GM21723 (cell line): ENCODE results near the gene ALG10B.
"Not testable (repeated sequence)": the region's sequence is repeated elsewhere in the genome, so short reads cannot be mapped to it uniquely, and the experiment has no call there.

Source experiments
- ATAC-seq: cut with Tn5 transposase; IDR thresholded peaks from one replicate; pipeline ENCODE4 v1.9.1; 2021; ENCODE audit warnings: mild to moderate bottlenecking, moderate library complexity; ENCODE audit not compliant: unreplicated experiment

Gene ALG10B

GRCh38 chr12:38316391-38317129 lies at the start of gene ALG10B:
TSS of gene ALG10B (plus strand) at chr12:38316774. CDS start at chr12:38316894, 120 bp downstream.
- peak; percentile 100 for ATAC-seq

GRCh38 chr12:38268612-38269011 lies 48.0 kb upstream of the ALG10B start:
- ATAC-seq: no peak

GRCh38 chr12:38269897-38270296 lies 46.7 kb upstream of the ALG10B start:
- ATAC-seq: no peak

GRCh38 chr12:38279756-38280155 lies 36.8 kb upstream of the ALG10B start:
- ATAC-seq: no peak

- no peak for ATAC-seq
Measured at GRCh38 chr12:38282886-38283285, 33.7 kb upstream of the ALG10B start.

- no peak for ATAC-seq
Measured at GRCh38 chr12:38289396-38289795, 27.2 kb upstream of the ALG10B start.

GRCh38 chr12:38291160-38291559 lies 25.4 kb upstream of the ALG10B start:
- ATAC-seq: no peak

GRCh38 chr12:38302972-38303371 lies 13.6 kb upstream of the ALG10B start:
- ATAC-seq: not testable (repeated sequence)

GRCh38 chr12:38321966-38322365 lies 5.4 kb downstream of the ALG10B start:
- not testable (repeated sequence) for ATAC-seq

- ATAC-seq: no peak
Measured at GRCh38 chr12:38324912-38325311, 8.3 kb downstream of the ALG10B start.

GRCh38 chr12:38327356-38327755 lies 10.8 kb downstream of the ALG10B start:
- ATAC-seq: no peak

GRCh38 chr12:38328306-38328895 lies 11.8 kb downstream of the ALG10B start:
- ATAC-seq: peak; percentile 76

GRCh38 chr12:38330414-38330813 lies 13.8 kb downstream of the ALG10B start:
- ATAC-seq: not testable (repeated sequence)

GRCh38 chr12:38332814-38333213 lies 16.2 kb downstream of the ALG10B start:
- ATAC-seq: no peak

- no peak for ATAC-seq
Measured at GRCh38 chr12:38342444-38342843, 25.9 kb downstream of the ALG10B start.

- not testable (repeated sequence) for ATAC-seq
Measured at GRCh38 chr12:38343256-38343655, 26.7 kb downstream of the ALG10B start.

GRCh38 chr12:38343916-38344315 lies 27.3 kb downstream of the ALG10B start:
- not testable (repeated sequence) for ATAC-seq

GRCh38 chr12:38350342-38351174 lies 34.0 kb downstream of the ALG10B start:
- ATAC-seq: peak; percentile 99

- peak; percentile 6 for ATAC-seq
Measured at GRCh38 chr12:38351175-38351508, 34.6 kb downstream of the ALG10B start.

GRCh38 chr12:38367506-38367905 lies 50.9 kb downstream of the ALG10B start:
- no peak for ATAC-seq

- ATAC-seq: no peak
Measured at GRCh38 chr12:38370311-38370710, 53.7 kb downstream of the ALG10B start.

- no peak for ATAC-seq
Measured at GRCh38 chr12:38373784-38374183, 57.2 kb downstream of the ALG10B start.
